Astrocyte of the spinal cord (primary cell): ENCODE results near the gene PIGB.

Experiments used
- DNase-seq: peaks from one replicate; pipeline ENCODE4 v3.0.0; 2011; ENCODE audit warnings: low read depth, low spot score
- H3K4me3 ChIP-seq: 2 replicates; pipeline ENCODE4 v1.5.1; 2011; ENCODE audit warnings: low read depth, mild to moderate bottlenecking, low read length, moderate library complexity
- in situ Hi-C: cut with HindIII; loops from 2 replicates; pipeline ENCODE4 v1.10.0; 2017; ENCODE audit warnings: low sequenced_read_pairs
- TF ChIP-seq, protein P1 (sequence below): IDR thresholded peaks from 2 replicates; pipeline ENCODE4 v1.5.1; 2012; ENCODE audit warnings: low read depth, mild to moderate bottlenecking, low read length, inconsistent platforms

Gene PIGB

DNA sequence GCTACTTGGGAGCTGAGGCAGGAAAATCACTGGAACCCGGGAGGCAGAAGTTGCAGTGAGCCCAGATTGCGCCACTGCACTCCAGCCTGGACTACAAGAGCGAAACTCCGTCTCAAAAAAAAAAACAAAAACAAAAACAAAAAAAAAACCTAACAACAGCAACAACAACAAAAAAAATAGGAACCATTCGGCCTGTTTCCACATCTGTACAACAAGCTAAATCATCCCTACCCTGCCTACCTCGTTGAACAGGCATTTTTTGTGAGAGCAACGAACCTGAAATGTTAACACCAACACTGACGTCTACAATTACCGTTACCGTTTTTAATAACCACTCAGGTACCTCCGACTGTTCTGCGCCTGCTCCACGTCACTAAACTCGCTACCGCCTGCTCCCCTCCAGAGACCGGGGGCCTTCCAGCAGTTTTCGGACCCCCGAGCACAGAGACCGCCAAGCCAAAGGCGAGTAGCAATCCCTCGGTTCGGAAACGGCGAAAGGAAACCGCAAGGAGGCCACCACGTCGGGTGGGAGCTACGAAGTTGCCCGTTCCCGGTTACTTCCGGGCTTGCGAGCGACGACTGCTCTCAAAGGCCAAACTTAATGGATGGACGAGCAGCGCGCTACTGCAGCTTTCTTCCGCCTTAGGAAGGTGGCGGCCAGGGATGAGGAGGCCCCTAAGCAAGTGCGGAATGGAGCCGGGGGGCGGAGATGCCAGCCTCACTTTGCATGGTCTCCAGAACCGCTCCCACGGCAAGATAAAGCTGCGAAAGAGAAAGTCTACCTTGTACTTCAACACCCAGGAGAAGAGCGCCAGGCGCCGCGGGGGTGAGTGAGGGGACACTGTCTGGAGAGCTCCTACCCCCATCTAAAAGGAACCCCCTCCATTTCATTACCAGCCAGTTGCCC lies at the start of gene PIGB, which contains the start of gene PIGBOS1:
PIGB (plus strand) TSS at position 635 of the 907 bp plus-strand sequence; CDS start at position 664, 29 bp downstream.
PIGBOS1 (minus strand) TSS at position 536 of the 907 bp plus-strand sequence. CDS start 1,331 bp downstream, outside the sequence.
- peak within 1 kb of the TSS; percentile 85 for H3K4me3 ChIP-seq
- in situ Hi-C loops: no loop called here
- peak; percentile 91 for DNase-seq
- TF ChIP-seq, protein P1, sequence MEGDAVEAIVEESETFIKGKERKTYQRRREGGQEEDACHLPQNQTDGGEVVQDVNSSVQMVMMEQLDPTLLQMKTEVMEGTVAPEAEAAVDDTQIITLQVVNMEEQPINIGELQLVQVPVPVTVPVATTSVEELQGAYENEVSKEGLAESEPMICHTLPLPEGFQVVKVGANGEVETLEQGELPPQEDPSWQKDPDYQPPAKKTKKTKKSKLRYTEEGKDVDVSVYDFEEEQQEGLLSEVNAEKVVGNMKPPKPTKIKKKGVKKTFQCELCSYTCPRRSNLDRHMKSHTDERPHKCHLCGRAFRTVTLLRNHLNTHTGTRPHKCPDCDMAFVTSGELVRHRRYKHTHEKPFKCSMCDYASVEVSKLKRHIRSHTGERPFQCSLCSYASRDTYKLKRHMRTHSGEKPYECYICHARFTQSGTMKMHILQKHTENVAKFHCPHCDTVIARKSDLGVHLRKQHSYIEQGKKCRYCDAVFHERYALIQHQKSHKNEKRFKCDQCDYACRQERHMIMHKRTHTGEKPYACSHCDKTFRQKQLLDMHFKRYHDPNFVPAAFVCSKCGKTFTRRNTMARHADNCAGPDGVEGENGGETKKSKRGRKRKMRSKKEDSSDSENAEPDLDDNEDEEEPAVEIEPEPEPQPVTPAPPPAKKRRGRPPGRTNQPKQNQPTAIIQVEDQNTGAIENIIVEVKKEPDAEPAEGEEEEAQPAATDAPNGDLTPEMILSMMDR: no peak

DNA sequence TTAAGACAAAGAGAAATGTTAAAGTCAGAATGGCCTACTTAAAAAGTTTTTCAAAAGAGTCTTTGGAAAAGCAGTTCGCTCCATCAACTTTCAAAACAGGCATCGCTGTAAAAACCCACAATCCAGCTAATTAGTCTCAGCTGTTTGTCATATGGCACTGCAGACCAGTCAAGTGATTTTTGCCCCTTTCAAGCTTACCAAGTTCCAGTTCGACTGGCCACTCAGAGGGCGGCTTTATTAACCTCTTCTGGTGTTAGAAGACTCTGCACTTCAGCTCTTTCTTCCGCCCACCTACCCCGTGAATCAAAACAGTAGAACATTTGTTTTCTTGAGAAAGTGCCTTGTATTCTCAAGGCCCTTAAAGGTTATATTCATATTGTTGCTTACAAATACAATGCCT lies 48.7 kb upstream of the PIGB start:
- H3K4me3 ChIP-seq: no peak overlapping the region
- TF ChIP-seq, protein P1: no peak
- in situ Hi-C loops: no loop called here
- no peak for DNase-seq

DNA sequence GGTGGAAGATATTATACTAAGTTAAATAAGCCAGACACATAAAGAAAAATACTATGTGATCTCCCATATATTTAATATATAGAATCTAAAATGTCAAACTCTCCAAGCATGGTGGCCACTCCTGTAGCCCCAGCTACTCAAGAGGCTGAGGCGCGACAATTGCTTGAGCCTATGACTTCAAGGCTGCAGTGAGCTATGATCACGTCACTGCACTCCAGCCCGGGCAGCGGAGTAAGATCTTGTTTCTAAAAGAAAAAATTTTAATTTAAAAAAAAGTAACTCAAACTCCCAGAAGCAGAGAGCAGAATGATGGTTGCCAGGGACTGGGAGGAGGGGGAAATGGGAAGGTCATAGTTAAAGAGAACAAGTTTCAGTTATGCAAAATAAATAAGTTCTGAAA lies 42.7 kb upstream of the PIGB start:
- TF ChIP-seq, protein P1: no peak
- in situ Hi-C loops: no loop called here
- H3K4me3 ChIP-seq: no peak overlapping the region

DNA sequence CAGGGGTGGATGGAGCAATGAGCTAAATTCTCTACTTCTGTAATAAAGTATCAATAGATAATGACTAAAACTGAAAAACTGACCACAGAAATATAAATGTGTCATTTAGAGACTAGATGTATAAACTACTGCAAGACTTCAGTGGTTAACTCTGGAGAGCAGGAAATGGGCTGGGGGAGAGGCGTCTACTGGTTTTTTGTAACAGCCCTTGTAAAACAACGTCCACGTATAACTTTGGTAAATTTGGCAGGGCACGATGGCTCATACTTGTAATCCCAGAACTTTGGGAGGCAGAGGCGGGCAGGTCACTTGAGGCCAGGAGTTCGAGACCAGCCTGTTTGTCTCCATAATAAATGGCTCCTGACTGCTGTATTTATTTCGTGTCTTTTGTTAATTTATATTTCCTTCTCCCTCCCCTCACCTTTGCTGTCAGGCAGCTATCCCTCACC lies 41.9 kb upstream of the PIGB start:
- no peak overlapping the region for H3K4me3 ChIP-seq
- TF ChIP-seq, protein P1: no peak
- DNase-seq: peak; percentile 31
- in situ Hi-C loops: no loop called here

More for the DNA sequence above, 42.7 kb upstream of the PIGB start:
- DNase-seq: no peak

DNA sequence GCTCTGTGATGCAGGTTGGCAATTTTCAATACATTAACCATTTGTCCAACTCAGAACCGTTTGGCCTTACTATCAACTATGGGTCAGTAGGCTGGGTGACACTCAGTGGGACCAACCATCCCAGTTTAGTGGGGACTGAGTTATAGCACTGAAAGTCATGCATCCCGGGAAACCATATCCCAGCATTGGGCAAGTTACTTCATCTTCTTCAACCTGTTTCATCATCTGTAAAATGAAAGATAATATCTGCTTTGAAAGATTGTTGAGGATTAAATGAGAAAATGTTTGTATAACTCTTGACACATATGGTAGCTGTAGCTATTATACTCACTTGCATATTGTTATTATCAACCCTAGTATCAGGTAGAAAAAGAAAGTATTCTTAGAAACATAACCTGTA lies 41.3 kb upstream of the PIGB start:
- in situ Hi-C loops: no loop called here
- H3K4me3 ChIP-seq: no peak overlapping the region
- no peak for DNase-seq
- TF ChIP-seq, protein P1: no peak

DNA sequence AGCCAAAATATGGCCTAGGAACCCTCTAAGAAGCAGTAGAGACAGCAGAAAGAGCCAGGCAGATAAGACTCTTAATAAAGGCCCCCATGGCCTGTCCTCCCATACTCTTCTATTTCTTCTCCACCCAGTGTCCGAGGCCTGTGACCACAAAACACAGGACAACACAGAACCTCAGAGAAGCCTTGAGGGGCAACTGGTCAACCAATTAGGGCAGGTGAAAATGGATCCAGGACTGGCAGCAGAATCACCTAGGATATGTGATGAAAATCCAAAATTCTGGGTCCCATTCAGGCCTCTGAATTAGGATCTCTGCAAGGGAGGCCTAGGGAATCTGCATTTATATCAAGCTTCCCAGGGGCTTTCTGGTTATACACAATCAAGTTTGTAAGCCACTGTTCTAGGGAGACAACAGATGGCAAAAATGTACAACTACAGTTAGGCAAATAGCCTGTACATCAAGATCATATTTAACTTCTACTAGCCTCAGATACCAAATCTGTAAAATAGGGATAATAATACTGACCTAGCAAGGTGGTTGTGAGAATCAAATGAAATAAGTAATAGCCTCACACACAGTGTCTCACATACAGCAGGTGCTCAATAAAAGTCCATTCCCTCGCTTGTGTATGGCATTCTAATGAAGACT lies 39.8 kb upstream of the PIGB start:
- in situ Hi-C loops: no loop called here
- no peak overlapping the region for H3K4me3 ChIP-seq
- no peak for DNase-seq
- TF ChIP-seq, protein P1: no peak
